HG03571 (cell line): ENCODE measurements around the gene LUC7L2.
"Not testable (repeated sequence)": the region's sequence is repeated elsewhere in the genome, so short reads cannot be mapped to it uniquely, and the experiment has no call there.

ENCODE experiments used
- ATAC-seq: cut with Tn5 transposase; IDR thresholded peaks from one replicate; pipeline ENCODE4 v1.9.1; 2021; ENCODE audit not compliant: unreplicated experiment

The LUC7L2 gene

DNA sequence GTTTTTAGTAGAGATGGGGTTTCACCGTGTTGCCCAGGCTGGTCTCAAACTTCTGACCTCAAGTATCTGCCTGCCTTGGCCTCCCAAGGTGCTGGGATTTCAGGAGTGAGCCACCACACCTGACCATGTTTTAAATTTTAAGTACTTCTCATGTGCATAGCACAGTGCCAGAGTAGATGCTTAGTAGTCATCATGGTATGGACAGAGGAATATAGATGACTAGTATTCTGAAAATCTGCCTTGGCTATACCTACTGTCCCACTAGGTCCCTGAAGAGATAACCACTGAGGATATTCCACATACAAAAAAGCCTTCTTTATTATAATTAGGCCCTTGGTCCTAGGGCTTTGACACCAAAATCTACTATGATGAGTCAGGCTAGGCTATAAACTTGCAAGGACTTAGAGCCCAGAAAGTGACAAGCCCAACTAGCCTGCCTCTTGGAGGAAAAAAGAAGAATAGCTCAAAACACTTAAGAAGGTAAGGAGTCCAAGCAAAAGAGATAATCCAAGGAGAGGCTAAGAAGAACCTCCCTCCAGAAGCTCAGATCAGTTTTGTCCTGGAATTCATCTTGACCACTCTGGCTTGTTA lies 34.0 kb downstream of the LUC7L2 start:
- ATAC-seq: no peak

DNA sequence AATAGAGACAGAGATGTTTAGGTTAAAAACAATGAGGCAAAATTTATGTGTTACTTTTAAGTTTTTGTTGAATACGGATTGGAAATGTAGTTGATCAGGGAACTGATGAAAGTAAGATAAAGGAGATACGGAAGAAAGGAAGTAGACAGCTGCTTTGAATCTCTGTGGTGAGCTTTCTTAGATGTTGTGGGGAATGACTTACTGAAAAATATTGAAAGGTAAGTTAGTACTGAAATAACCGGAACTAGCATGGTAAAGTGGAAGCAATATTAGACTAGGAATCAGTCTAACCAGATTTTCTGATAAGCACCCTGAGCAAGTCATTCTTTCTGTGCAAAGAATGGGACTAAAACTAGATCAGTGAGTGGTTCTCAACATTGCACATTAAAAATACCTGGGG lies 34.8 kb downstream of the LUC7L2 start:
- no peak for ATAC-seq

DNA sequence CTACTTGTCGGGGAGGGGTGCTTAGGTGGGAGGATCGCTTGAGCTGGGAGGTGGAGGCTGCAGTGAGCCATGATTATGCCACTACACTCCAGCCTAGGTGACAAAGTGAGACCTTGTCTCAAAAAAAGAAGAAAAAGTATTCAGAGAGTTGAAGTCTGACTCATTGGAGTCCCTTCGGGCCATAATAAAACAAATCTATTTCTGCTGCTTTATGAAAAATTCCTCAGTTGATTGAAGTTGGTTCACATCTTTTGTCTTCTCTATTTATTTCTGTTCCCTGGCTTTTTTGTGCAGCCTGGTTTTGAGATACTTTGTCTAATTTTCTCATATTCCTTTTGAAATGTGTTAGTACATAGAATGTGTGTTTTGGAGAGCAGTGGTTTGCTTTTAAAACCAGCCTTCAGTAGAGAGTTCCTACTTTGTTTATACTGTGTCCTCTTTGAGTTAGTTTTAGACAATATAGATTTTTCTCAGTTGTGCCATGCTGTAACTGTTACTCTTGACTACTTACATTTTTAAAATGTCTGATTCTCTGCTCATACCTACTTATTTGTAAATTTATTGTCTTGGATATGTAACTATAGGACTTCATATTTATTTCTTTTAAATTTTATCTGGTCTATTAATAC lies 36.7 kb downstream of the LUC7L2 start:
- ATAC-seq: no peak

DNA sequence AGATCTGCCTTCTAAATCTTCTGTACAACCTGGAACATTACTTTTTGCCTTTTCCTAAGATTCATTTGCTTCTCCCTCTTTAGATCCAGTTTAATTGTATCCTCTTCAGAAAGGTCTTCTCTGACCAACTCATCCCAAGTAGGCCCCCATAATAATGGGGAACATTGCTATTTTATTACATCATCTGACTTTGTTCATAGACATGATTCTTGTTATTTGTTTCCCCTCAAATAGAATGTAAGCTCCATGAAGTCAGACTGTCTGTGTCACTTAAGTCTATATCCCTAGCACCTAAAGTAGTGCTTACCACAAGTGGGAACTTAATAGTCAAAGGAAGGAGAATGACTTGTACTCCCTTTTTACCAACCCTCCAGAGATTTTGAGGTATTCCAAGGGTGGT lies 37.5 kb downstream of the LUC7L2 start:
- no peak for ATAC-seq

DNA sequence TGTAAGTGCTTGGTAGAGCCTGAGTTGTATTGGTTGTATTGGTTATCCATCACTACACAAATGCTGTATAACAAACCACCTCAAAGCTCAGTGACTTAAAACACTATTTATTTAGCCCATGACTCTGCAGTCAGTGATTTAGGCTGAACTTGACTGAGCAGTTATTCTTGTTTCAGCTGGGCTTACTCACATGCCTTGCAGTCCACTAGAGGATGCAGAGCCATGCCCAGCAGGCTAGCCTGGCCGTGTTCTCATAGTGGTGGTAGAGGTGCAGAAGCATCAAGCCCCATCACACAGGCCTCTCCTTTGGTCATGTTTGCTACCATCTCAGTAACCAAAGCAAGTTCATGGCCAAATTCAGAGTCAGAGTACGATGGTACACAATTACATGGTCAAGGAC lies 43.9 kb downstream of the LUC7L2 start:
- ATAC-seq: no peak

DNA sequence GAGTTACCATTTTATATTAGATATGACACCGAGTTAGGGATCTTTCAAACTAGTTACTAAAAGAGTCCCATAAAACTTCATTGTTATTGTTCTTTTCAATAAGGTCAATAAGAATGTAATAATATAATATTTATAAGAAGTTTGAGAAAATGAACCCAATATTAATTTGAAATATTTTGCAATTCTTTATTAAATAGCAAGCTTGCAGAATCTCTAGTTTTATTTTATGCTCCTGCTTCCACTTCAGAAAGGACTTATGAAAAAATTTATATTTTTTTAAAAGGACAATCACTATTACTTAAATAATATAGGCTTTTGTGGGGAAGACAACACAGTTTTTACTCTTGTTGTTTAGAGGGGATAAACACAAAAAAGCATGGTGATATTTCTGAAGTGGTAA lies 47.9 kb downstream of the LUC7L2 start:
- no peak for ATAC-seq

DNA sequence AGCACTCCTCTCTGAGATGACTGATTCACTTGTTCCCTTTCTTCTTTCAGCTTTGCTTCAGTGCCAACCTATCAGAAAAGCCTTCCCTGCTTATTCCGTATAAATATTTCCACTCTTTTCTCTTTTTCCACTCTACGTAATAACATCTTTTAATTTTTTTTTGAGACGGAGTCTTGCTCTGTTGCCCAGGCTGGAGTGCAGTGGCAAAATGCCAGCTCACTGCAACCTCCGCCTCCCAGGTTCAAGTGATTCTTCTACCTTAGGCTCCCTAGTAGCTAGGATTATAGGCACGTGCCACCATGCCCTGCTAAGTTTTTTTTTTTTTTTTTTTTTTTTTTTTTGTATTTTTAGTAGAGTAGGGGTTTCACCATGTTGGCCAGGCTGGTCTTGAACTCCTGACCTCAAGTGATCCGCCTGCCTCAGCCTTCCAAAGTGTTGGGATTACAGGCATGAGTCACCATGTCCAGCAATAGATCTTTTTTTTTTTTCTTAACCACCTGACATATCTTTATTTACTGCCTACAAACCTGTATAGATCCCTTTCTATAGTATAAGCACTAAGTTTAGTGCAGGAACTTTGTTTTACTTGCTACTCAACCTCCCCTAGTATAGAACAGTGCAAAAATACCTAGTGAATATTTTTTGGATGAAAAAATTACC lies 55.2 kb downstream of the LUC7L2 start:
- ATAC-seq: not testable (repeated sequence)

DNA sequence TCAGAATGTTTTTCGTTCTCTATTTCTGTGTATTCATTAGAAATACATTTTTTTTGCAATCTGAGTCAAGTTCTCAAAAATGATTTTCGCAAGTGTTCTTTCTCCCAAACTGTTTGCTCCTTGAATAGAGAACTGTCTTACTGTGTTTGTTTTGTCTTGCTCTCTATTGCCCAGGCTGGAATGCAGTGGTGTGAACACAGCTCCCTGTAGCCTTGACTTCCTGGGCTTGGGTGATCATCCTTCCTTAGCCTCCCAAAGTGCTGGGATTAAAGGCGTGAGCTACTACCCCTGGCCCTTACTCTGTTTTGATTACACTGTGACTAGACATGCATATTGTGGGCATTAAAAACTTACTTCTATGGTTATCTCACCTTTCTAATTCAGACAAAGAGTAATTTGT lies 56.7 kb downstream of the LUC7L2 start:
- ATAC-seq: no peak

DNA sequence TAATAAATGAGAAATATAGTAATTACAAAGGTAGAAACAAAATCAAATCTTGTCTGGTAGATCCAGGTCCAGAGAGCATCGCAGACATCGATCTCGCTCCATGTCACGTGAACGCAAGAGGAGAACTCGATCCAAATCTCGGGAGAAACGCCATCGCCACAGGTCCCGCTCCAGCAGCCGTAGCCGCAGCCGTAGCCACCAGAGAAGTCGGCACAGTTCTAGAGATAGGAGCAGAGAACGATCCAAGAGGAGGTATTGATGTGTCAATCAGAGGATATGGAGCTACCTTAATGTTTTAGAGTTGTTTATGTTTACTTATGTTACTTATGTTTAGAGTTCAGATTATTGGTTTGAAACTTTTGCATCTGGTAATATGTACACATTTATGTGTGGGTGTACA lies 57.8 kb downstream of the LUC7L2 start:
- no peak for ATAC-seq

DNA sequence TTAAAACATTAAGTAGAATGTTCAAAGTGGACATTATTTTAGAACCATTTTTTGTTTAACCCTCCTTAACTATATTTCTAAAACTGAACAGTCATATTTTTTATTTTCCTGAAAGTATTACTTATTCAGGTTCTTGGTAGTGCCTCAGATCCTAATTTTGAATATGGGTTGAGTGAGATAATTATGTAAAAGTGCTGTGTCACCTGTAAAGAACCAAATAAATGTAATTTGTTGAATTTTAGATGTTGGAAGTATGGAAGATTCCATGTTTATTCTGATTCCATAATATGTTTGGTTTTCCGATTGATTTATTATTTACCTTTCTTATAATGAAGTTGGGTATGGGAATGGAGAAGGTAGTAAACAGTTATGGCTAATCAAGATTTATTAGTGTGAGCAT lies 61.4 kb downstream of the LUC7L2 start:
- no peak for ATAC-seq

DNA sequence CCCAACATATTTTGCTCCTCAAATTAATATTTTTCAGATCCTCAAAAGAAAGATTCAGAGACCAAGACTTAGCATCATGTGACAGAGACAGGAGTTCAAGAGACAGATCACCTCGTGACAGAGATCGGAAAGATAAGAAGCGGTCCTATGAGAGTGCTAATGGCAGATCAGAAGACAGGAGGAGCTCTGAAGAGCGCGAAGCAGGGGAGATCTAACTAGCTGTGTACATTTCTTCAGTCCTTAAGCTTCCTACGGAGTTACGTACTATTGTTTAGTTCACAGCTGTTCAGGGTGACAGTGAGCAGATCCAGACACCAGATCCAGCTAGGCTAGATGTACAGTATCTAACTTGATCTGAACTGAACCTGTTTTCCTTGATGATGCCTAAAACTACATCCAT lies 62.4 kb downstream of the LUC7L2 start:
- ATAC-seq: no peak

DNA sequence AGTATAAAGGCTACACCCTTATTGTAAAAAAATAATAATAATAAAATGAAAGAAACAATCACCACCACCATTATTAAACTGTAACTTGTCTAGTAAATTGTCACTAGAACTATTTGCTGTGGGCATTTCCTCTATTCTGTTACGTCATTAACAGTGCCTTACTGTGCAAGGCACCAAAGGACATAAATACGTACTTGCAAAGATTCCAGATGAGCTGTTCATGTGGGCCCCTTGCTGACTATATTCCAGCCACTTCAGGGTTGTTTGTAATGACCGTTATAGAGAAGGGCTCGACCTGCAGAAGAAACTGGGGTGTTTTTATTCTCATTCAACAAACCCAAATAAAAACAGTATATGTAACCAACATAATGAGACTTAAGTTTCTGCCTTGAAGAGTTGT lies 63.4 kb downstream of the LUC7L2 start:
- ATAC-seq: no peak

DNA sequence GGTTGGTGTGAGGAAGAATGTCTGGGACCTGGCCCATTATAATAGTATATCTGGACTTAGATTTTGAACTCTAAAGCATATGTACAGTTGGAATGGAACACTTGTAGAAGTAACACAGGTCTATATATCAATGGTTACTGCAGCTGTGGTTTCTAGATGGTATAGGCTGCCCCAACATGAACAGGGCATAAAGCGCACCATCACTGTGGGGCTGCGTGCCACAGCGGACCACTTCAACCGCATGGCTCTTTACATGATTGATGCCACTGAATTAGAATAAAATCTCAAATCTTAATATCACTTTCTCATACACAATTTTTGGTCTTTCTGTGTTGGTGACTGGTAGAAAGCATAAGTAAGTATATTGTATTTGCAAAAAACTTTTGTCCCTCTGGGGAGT lies 64.3 kb downstream of the LUC7L2 start:
- no peak for ATAC-seq

DNA sequence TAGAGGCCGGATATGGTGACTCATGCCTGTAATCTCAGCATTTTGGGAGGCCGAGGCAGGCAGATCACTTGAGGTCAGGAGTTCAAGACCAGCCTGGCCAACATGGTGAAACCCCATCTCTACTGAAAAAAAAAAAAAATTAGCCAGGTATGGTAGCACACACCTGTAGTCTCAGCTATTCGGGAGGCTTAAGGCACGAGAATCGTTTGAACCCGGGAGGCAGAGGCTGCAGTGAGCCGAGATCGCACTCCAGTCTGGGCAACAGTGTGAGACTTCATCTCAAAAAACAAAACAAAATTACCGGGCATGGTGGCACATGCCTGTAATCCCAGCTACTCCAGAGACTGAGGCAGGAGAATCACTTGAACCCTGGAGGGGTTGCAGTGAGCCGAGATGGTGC lies 66.0 kb downstream of the LUC7L2 start:
- ATAC-seq: not testable (repeated sequence)

DNA sequence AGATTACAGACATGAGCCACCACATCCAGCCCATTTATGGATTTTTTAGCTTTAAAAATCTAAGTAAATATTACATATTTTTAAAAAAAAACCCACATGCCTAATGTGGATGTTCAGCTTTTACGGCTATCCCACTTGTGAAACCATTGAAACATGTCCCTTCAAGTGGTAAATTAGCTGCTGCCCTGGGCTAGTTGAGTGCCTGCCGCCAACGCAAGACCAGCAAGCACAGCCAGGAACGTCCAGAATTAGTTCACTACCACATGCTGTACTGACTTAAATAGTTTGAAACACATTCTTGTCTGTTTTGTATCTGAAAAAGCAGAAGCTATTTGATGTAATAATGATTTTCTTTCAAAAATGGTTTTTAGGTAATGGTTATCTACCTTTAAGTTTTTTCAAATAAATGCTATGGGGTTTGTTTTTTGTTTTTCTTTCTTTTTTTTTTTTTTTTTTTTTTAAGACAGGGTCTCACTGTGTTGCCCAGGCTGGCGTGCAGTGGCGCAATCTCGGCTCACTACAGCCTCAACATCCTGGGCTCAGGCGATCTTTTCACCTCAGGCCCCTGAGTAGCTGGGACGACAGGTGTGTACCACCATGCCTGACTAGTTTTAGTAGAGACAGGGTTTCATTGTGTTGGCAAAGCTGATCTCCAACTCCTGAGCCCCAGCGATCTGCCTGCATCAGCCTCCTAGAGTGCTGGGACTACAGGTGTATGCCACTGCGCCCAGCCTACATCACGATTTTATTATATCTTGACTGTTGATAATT lies 66.7 kb downstream of the LUC7L2 start:
- no peak for ATAC-seq

DNA sequence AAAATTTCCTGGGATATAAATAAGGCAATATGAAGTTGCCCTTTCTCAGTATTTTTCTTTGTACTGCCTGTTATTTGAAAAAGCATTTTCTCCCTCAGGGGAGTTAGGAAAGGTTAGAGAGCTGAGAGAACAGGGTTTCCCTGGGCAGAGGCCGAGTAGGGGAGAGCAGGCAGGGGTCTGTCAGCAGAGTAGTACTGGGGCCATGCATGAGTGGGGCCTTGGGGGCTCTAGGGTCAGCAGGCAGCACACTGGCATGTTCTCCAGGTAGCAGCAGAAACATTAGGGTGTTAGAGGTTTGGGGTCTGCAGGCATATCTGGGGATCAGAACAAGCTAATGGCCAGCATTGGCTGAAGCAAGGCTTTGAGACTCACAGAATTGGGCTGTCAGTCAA lies 67.3 kb downstream of the LUC7L2 start:
- no peak for ATAC-seq

DNA sequence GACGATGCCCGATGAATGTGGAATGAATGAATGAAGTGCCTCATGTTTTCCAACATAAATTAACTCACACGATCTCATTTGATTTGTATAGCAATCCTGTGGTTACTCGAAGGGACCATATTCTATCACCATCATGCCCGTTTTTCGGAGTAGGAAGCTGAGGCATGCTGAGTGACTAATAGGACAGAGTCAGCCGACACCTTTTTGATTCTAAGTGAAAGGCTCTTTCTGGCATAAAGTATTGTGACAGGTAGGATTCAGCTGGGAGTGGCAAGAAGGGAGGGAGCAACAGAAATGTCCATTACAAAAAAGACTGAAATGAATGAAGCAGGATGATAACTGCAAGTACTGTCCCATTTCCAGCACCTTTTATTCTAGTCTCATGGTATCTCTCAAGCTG lies 68.1 kb downstream of the LUC7L2 start:
- no peak for ATAC-seq

DNA sequence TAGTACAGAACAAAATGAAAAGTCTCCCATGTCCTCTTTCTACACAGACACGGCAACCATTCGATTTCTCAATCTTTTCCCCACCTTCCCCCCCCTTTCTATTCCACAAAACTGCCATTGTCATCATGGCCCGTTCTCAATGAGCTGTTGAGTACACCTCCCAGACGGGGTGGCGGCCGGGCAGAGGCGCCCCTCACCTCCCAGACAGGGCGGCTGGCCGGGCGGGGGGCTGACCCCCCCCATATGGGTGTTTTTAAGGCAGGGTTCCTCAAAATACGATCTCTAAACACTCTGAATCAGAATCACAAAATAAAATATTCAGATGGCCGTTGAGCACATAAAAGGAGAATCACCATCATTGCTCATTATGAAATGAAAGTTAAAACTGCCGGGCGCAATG lies 70.0 kb downstream of the LUC7L2 start:
- ATAC-seq: not testable (repeated sequence)

DNA sequence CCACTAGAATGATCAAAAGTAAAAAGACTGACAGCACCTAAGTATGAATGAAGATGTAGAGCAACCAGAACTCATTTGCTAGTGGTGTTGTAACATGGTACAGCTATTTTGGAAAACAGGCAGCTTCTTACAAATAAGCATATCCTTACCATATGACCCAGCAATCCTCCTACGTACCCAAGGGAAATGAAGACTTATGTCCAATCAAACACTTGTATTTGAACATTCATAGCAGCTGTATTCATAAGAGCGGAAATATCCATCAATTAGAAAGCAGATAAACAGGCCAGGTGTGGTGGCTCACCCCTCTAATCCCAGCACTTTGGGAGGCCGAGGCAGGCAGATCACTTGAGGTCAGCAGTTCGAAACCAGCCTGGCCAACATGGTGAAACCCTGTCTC lies 70.7 kb downstream of the LUC7L2 start:
- no peak for ATAC-seq

DNA sequence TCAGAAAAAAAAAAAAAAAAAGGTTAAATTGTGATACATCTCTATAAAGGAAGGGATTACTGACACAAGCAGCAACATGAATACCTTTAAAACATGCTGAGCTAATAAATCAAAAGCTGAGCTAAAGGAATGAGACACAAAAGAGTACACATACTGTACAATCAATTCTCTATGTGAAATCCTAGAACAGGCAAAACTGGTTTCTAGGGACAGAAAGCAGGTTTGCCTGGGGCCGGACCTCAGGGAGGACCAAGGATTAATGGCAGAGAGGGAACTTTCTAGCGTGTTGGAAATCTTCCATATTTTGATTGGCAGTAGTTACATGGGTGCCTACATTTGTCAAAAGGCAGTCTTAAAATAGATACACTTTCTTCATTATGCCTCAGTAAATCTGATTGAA lies 71.3 kb downstream of the LUC7L2 start:
- ATAC-seq: no peak

DNA sequence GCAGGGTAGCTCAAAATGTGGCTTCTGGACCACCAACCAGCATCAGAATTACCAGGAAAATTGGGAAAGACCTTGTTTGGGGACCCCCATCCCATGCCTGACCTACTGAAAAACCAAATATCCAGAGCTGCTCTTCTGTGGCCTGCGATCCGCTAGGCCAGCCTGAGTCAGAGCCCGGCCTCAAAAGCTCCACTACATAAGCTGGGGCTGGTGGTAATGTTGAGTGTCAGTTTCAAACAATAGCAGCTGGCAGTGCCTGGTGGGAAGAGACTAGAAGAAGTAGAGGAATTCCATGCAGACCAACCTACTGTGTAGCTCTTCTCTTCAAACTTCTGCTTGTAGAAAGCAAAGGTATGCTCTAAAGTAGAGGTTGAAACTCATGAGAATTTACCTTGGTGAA lies 71.8 kb downstream of the LUC7L2 start:
- no peak for ATAC-seq

DNA sequence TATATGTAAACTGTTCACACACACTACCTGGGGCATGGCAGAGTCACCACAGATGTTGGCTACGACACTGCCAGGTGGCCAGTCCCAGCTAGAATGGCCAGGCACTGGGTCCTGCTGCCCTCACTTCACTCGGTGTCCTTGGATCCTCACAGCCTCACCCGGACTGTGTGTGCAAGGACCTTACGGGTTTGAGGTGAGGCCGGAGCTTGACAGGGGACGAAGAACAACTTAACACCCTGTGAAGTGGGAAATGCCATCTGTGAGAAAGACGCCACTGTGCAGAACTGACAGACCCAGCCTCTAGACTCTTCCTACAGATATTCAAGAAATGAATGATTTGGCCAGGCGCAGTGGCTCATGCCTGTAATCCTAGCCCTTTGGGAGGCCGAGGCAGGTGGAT lies 77.1 kb downstream of the LUC7L2 start:
- no peak for ATAC-seq
